ENCODE results near the gene UNC119B. TPM values are rescaled to one million over a fixed set of nuclear protein-coding genes. Genes with fewer than 3 reads are reported as not detected.

Gene UNC119B
- polyA plus RNA-seq, 1 of the 3 experiments (the other 2 are of a cell fraction): 23.6 TPM

DNA sequence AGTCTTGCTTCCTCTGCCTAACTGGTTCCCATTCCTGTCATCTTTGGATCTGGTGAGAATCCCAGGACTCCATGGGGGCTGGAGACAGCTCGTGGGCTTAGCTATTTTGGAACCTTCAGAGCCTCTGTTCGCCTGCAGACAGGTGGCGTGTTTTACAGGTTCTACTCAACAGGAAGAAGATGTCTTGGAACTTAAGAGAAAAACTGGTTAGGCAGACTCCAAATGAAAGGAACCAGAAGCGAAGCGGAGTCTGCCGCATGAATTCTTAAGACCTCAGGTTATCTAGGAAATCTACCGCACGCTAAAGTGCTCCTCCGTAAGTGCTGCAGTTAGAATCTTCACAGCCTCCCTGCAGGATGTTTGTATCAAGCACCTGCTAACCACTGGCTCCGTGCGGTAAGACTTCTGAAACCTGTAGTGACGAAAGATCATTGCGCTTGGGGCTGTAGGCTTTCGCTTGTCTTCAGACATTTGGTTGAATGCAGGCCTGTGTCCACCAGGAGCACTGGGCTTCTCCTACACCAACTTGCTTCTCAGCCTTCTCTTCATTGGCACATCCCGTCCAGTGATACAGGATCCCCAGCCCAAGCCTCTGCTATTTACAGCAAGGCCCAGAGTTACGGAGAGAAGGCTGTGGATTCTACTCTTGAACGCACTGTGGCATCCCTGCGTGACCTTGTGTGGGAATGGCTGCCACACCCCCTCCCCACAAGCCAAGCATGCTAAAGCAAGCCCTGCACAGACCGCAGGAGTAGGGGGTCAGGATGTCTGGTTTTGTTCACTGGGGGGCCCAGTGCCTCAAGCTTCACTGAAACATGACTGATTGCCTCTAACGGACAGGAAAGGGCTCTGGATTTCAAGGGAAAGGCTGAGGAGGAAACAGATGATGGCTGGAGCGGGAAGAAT is 50.3 kb downstream of the UNC119B start:
- CTCF ChIA-PET: no interaction called here
- H3K9ac ChIP-seq: no peak overlapping the region

DNA sequence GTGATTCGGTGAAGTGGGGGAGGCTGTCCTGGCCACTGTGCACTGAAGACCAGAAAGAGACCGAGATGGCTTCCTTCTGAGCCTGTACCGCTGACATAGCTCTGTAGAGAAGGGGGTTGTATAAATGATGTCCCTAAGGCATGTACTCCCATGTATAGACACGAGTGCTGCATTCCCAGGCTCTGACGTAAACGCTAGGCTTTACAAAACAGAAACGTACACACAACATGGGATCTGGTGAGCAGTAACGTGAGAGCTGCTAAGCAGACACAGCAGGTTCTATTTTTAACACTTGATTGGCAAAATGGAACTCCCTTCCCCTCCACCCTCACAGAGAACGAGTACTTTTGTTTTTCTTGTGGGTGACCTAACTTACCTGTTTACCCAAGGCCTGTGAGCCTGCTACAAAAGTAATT is 51.3 kb downstream of the UNC119B start:
- no peaks in the 10 kb centered on the region for H3K27me3 ChIP-seq (ENCODE audit: insufficient read depth)
- no peak overlapping the region for H3K4me3 ChIP-seq (ENCODE audit: low read depth in 2 of 2, low read length in 1 of 2)
- no peaks in the 10 kb centered on the region for H3K79me2 ChIP-seq (ENCODE audit: insufficient read depth)
- no peak overlapping the region for H2AFZ ChIP-seq (ENCODE audit: low read depth)
- no peaks in the 10 kb centered on the region for H3F3A ChIP-seq (replicated peaks; ENCODE audit: insufficient read depth)
- no peak overlapping the region for H3K9ac ChIP-seq
- H3K36me3 ChIP-seq (replicated peaks in 1 of 2; ENCODE audit: control insufficient read depth in 1 of 2, insufficient read depth in 2 of 2, low read length in 1 of 2): peaks cover 9 to 46% of the 10 kb centered on the region in 2 experiments
- POLR2A ChIA-PET: no interaction called here
- WGBS (ENCODE audit: low lambda C conversion rate): 91% methylated on average over 9 of the region's 9 CpGs
- H4K20me1 ChIP-seq (ENCODE audit: insufficient read depth): no peaks in the 10 kb centered on the region
- H3K9me2 ChIP-seq: no peaks in the 10 kb centered on the region
- H3K4me1 ChIP-seq (ENCODE audit: control insufficient read depth in 1 of 2, insufficient read depth in 2 of 2, low read depth in 1 of 2, low read length in 1 of 2): peaks cover 0 to 12% of the 10 kb centered on the region in 2 experiments; a peak in 1 of 4 replicates
- no peaks in the 10 kb centered on the region for H3K9me3 ChIP-seq
- CTCF ChIA-PET: no interaction called here
- TF ChIP-seq EZH2phosphoT487 (IDR thresholded peaks at IDR 0.05; ENCODE audit: borderline replicate concordance, low read depth): no peak
- TF ChIP-seq, protein P1, sequence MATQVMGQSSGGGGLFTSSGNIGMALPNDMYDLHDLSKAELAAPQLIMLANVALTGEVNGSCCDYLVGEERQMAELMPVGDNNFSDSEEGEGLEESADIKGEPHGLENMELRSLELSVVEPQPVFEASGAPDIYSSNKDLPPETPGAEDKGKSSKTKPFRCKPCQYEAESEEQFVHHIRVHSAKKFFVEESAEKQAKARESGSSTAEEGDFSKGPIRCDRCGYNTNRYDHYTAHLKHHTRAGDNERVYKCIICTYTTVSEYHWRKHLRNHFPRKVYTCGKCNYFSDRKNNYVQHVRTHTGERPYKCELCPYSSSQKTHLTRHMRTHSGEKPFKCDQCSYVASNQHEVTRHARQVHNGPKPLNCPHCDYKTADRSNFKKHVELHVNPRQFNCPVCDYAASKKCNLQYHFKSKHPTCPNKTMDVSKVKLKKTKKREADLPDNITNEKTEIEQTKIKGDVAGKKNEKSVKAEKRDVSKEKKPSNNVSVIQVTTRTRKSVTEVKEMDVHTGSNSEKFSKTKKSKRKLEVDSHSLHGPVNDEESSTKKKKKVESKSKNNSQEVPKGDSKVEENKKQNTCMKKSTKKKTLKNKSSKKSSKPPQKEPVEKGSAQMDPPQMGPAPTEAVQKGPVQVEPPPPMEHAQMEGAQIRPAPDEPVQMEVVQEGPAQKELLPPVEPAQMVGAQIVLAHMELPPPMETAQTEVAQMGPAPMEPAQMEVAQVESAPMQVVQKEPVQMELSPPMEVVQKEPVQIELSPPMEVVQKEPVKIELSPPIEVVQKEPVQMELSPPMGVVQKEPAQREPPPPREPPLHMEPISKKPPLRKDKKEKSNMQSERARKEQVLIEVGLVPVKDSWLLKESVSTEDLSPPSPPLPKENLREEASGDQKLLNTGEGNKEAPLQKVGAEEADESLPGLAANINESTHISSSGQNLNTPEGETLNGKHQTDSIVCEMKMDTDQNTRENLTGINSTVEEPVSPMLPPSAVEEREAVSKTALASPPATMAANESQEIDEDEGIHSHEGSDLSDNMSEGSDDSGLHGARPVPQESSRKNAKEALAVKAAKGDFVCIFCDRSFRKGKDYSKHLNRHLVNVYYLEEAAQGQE (IDR thresholded peaks at IDR 0.05; ENCODE audit: low read depth, low read length): no peak
- TF ChIP-seq FOSL2 (IDR thresholded peaks at IDR 0.05; ENCODE audit: borderline replicate concordance, low read depth): no peak
- TF ChIP-seq, protein P2, sequence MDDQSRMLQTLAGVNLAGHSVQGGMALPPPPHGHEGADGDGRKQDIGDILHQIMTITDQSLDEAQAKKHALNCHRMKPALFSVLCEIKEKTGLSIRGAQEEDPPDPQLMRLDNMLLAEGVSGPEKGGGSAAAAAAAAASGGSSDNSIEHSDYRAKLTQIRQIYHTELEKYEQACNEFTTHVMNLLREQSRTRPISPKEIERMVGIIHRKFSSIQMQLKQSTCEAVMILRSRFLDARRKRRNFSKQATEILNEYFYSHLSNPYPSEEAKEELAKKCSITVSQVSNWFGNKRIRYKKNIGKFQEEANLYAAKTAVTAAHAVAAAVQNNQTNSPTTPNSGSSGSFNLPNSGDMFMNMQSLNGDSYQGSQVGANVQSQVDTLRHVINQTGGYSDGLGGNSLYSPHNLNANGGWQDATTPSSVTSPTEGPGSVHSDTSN (IDR thresholded peaks at IDR 0.05): no peak
- TF ChIP-seq YY1 (IDR thresholded peaks at IDR 0.05; ENCODE audit: low read depth): no peak
- TF ChIP-seq EP300 (IDR thresholded peaks at IDR 0.05; ENCODE audit: borderline replicate concordance in 1 of 2, low read depth in 1 of 2, low read length in 1 of 2): no peak
- TF ChIP-seq NRF1 (IDR thresholded peaks at IDR 0.05; ENCODE audit: low read depth, low read length): no peak
- H3K27ac ChIP-seq (ENCODE audit: low read depth in 2 of 2, low read length in 1 of 2): no peak overlapping the region
- DNase-seq: no peak
- no peak overlapping the region for H3K4me2 ChIP-seq

More for the DNA sequence above, 50.3 kb downstream of the UNC119B start:
- TF ChIP-seq MXI1 (IDR thresholded peaks at IDR 0.05; ENCODE audit: low read depth, low read length): no peak
- H3K4me1 ChIP-seq (ENCODE audit: control insufficient read depth in 1 of 2, insufficient read depth in 2 of 2, low read depth in 1 of 2, low read length in 1 of 2): peaks cover 0 to 12% of the 10 kb centered on the region in 2 experiments; a peak in 1 of 4 replicates
- DNase-seq: no peak
- POLR2A ChIA-PET: no interaction called here
- WGBS (ENCODE audit: low lambda C conversion rate): 92% methylated on average over 21 of the region's 21 CpGs
- H3K9me3 ChIP-seq: no peaks in the 10 kb centered on the region
- H2AFZ ChIP-seq (ENCODE audit: low read depth): no peak overlapping the region
- no peak overlapping the region for H3K27ac ChIP-seq (ENCODE audit: low read depth in 2 of 2, low read length in 1 of 2)
- no peaks in the 10 kb centered on the region for H3K79me2 ChIP-seq (ENCODE audit: insufficient read depth)
- H3F3A ChIP-seq (replicated peaks; ENCODE audit: insufficient read depth): no peaks in the 10 kb centered on the region
- no peaks in the 10 kb centered on the region for H4K20me1 ChIP-seq (ENCODE audit: insufficient read depth)
- no peak overlapping the region for H3K4me2 ChIP-seq
- no peak overlapping the region for H3K4me3 ChIP-seq (ENCODE audit: low read depth in 2 of 2, low read length in 1 of 2)
- H3K9me2 ChIP-seq: no peaks in the 10 kb centered on the region
- peaks cover 9 to 38% of the 10 kb centered on the region in 2 experiments for H3K36me3 ChIP-seq (replicated peaks in 1 of 2; ENCODE audit: control insufficient read depth in 1 of 2, insufficient read depth in 2 of 2, low read length in 1 of 2)
- no peaks in the 10 kb centered on the region for H3K27me3 ChIP-seq (ENCODE audit: insufficient read depth)
